ENCODE measurements around the gene FCER1G.

The FCER1G gene

DNA sequence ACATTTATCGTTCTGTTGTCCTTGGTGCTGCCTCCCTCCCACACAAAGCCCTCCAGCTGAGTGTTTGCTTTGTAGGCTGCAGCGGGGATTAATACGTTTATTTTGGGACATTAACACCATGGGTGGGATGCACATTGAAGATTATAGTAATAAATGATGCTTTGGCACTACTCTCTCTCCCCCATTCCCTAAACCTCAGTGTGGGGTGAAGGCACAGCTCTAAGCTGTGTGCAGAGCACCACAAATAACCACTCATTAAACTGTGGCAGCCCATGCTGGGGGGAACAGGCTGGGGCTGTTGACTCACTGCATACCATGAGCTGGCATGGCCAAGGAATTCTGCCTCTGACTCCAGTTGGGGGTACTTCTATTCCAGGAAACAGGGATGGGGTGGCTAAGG is 51.1 kb downstream of the FCER1G start:
- no peak for DNase-seq (ENCODE audit: low read depth, low spot score)

DNA sequence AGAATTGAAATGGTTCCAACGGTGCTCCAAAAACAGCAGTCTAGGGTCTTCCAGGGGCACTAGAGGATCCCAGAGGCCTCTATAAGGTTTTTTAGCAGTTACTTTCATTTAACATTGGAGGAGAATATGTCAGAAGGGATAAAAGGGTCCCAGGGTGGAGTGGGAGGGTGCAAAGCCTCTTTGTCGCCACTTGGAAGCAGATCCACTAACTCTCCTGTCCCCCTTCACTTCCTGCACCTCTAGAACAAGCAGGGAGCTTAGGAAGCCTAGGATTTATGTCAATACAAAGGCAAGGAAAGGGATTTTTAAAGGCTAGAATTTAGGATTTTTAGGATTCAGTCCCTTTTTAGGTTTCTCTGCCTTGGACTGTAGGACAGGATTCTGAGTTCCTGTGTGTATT is 51.7 kb downstream of the FCER1G start:
- DNase-seq (ENCODE audit: low read depth, low spot score), result no peak

DNA sequence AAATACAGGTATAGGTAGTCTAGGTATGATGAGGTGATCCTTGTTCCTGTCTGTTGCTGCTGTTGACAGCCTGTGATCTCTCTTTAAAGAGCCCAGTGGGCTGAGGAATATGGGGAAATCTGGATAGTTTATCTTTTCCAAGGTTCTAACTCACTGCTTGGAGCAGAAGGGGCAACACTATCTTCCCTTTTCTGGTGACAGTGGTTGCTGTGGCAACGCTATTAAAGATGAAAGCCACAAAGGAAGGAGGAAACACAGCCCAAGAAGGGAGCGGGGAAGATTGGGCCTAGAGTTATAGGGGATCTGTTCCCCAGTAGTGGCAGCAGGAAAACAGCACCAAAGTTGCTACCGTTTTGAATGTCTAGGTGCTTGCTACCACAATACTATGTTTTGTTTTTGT is 52.2 kb downstream of the FCER1G start:
- no peak for DNase-seq (ENCODE audit: low read depth, low spot score)
